ENCODE measurements around the gene MRC1. TPM values are rescaled to one million over a fixed set of nuclear protein-coding genes. Genes with fewer than 3 reads are reported as not detected.
"Not testable (repeated sequence)": the region's sequence is repeated elsewhere in the genome, so short reads cannot be mapped to it uniquely, and the experiment has no call there.

MRC1 gene
- total RNA-seq, 1 donor from 2014 or later: 0.80 TPM

DNA sequence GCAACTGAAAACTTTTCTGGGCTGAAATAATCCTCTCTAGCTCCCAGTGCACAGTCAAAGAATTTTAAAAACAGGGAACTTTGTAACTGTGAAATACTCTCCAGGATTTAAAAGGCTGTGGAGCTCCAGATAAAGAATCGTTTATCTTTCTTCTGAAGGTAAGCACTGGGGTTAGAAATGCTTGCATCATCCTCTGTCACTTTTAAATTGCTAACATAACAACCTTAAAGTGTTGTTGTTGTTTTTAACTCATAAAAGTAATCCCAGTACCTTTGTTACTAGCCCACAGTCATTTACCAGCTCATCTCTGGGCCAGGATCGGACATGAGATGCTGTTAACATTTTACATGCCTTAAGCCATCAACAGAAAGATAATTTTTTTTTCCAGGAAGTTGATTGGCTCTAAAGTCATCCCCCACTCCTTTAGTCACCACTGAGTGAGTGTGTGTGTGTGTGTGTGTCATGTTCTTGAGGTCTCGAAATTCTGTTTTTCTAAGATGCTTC lies 142.8 kb downstream of the MRC1 start, which contains the start of gene SLC39A12:
TSS of gene SLC39A12 (plus strand) at position 51 of the 504 bp plus-strand sequence. CDS start 1,359 bp downstream, outside the sequence.
- Mint-ChIP-seq H3K36me3 (no peaks in the 10 kb centered on the region), H3K27me3 (peaks cover 2% of the 10 kb centered on the region)
- DNase-seq (ENCODE audit: extremely low spot score, unreplicated experiment): no peak

DNA sequence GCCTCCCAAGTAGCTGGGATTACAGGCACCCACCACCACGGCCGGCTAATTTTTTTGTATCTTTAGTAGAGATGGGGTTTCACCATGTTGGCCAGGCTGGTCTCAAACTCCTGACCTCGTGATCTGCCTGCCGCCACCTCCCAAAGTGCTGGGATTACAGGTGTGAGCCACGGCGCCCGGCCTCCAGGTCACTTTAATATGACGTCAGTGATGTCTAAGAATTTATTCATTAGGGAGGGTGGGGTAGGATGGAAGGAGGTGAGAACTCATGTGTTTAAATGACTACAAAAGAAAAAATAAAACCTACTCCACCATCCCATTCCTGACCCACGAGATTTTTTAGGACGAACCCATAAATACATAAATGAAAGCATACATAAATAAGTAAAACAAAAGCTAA lies 145.2 kb downstream of the MRC1 start:
- not testable (repeated sequence) for H3K27ac Mint-ChIP-seq; DNase-seq (ENCODE audit: extremely low spot score, unreplicated experiment); H3K4me1 Mint-ChIP-seq (ENCODE audit: unreplicated experiment)

More for the DNA sequence above, 142.8 kb downstream of the MRC1 start, which contains the start of gene SLC39A12:
- Mint-ChIP-seq H3K27ac (no peak within 1 kb of the TSS), H3K9me3 (peaks cover 7% of the 10 kb centered on the region), H3K4me3 (no peak within 1 kb of the TSS), H3K4me1 (ENCODE audit: unreplicated experiment) (peaks cover 3% of the 10 kb centered on the region)
- TF ChIP-seq, protein P1, sequence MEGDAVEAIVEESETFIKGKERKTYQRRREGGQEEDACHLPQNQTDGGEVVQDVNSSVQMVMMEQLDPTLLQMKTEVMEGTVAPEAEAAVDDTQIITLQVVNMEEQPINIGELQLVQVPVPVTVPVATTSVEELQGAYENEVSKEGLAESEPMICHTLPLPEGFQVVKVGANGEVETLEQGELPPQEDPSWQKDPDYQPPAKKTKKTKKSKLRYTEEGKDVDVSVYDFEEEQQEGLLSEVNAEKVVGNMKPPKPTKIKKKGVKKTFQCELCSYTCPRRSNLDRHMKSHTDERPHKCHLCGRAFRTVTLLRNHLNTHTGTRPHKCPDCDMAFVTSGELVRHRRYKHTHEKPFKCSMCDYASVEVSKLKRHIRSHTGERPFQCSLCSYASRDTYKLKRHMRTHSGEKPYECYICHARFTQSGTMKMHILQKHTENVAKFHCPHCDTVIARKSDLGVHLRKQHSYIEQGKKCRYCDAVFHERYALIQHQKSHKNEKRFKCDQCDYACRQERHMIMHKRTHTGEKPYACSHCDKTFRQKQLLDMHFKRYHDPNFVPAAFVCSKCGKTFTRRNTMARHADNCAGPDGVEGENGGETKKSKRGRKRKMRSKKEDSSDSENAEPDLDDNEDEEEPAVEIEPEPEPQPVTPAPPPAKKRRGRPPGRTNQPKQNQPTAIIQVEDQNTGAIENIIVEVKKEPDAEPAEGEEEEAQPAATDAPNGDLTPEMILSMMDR (conservative IDR thresholded peaks at IDR 0.05): no peak

DNA sequence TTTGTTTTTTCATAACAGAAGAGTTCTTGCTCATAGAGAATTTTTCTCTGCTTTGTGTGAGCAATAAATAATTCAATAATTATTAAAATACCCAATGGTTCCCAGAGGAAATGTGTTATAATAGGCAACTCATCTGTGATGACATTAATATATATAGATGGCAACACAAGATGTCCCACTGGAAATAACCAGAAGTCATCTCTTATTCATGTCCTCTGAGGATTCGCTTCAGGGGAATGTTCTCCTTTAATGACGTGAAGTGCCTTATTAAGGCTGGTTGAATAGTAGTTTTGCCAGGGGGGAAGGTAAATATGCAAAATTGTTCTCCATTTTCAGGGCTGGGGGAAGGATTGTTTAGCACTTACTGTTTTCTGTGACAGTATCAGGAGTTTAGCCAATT lies 145.7 kb downstream of the MRC1 start:
- Mint-ChIP-seq H3K36me3 (no peaks in the 10 kb centered on the region), H3K9me3 (peaks cover 7% of the 10 kb centered on the region), H3K4me1 (ENCODE audit: unreplicated experiment) (peaks cover 3% of the 10 kb centered on the region), H3K4me3 (no peak overlapping the region), H3K27me3 (peaks cover 2% of the 10 kb centered on the region), H3K27ac (no peak overlapping the region)
- DNase-seq (ENCODE audit: extremely low spot score, unreplicated experiment): no peak
- TF ChIP-seq, protein P1 (conservative IDR thresholded peaks at IDR 0.05): no peak

More for the DNA sequence above, 145.2 kb downstream of the MRC1 start:
- H3K36me3 Mint-ChIP-seq, H3K27me3 Mint-ChIP-seq, H3K9me3 Mint-ChIP-seq, H3K4me3 Mint-ChIP-seq: not testable (repeated sequence)

DNA sequence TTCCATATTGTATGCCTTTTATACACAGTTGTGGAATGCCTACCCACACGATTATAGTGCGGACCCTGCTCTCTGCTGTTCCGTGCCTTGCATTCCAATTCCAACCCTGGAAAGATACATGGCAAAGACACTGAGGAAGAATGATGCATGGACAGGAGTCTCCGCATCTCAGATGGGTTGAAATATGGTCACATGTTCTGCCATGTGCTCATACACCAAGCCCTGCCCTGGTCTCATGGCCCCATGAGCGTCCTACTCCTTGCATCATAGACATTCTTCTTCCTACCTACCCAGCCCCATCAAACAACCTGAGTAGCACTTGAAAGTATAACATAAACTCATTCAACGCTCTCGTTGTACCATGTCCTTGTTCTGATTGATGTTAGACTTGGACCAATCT lies 148.9 kb downstream of the MRC1 start:
- Mint-ChIP-seq H3K4me3 (no peak overlapping the region), H3K36me3 (no peaks in the 10 kb centered on the region), H3K27ac (no peak overlapping the region), H3K4me1 (ENCODE audit: unreplicated experiment) (no peaks in the 10 kb centered on the region), H3K27me3 (peaks cover 9% of the 10 kb centered on the region), H3K9me3 (no peaks in the 10 kb centered on the region)
- TF ChIP-seq, protein P1 (conservative IDR thresholded peaks at IDR 0.05): no peak
- DNase-seq (ENCODE audit: extremely low spot score, unreplicated experiment): no peak

DNA sequence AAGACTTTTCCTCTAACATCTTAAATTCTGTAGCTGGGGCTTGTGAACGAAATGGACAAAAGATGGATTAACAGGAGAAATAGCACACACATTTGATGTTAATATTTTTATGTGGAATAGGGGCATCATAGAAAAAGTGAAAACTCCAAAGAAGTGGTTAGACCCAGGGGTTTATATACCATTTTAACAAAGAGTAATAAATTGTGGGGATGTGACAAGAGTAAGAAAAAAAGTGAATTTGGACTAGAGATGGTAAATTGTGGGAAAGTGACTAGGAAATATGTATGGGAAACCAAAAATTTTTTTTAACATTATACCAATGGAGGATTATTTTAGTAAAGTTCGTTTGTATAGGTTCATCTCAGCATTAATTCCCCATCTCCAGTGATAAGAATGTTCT lies 150.7 kb downstream of the MRC1 start:
- H3K36me3 Mint-ChIP-seq: no peaks in the 10 kb centered on the region
- no peaks in the 10 kb centered on the region for H3K9me3 Mint-ChIP-seq
- TF ChIP-seq, protein P1 (conservative IDR thresholded peaks at IDR 0.05): no peak
- H3K27me3 Mint-ChIP-seq: peaks cover 9% of the 10 kb centered on the region
- no peak overlapping the region for H3K27ac Mint-ChIP-seq
- no peak for DNase-seq (ENCODE audit: extremely low spot score, unreplicated experiment)
- H3K4me1 Mint-ChIP-seq (ENCODE audit: unreplicated experiment): no peaks in the 10 kb centered on the region
- H3K4me3 Mint-ChIP-seq: no peak overlapping the region

Small RNA genes lying within 50 kb of the gene (microRNA-seq; reads per million reads assigned to microRNA genes)
- not detected for gene MIR511

Other genes with a start within 250 kb of the MRC1 start
- gene HACD1, start 192.0 kb upstream of the MRC1 start, total RNA-seq (ENCODE audit: low replicate concordance): 7.9 and 16.4 TPM in 2 replicates
- gene STAM, start 165.2 kb upstream of the MRC1 start, total RNA-seq (ENCODE audit: low replicate concordance): 22.2 and 26.3 TPM in 2 replicates
- 11.6 and 14.7 TPM in 2 replicates for gene TMEM236, start 57.1 kb upstream of the MRC1 start, total RNA-seq (ENCODE audit: low replicate concordance)
- gene SLC39A12, start 142.6 kb downstream of the MRC1 start, total RNA-seq (ENCODE audit: low replicate concordance): not detected in 2 replicates

Data from type B pancreatic cell (in vitro differentiated cells).